Skeletal muscle cell (primary cell): ENCODE measurements around the gene STARD3.

Source experiments
- DNase-seq: peaks from one replicate; pipeline ENCODE4 v3.0.0-alpha.2; 2010; ENCODE audit warnings: low read depth
- H3K4me3 ChIP-seq: 2 replicates; pipeline ENCODE4 v1.5.1; 2011; ENCODE audit warnings: low read depth, mild to moderate bottlenecking, control low read depth, low read length, moderate library complexity

Gene STARD3

DNA sequence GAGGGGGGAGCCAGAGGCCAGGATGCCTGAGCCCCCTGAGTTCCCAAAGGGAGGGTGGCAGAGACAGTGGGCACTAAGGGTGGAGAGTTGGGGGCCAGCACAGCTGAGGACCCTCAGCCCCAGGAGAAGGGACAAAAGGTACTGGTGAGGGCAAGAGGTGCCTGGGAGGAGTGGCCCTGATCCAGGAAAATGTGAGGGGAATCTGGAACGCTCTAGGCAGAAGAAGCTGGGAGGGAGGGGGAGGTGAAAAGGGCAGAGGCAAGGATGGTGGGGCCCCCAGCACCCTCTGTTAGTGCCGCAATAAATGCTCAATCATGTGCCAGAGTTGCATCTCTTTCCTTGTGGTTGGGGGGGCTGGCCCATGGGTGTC, 29.3 kb downstream of the STARD3 start:
- H3K4me3 ChIP-seq = no peak overlapping the region
- no peak for DNase-seq

DNA sequence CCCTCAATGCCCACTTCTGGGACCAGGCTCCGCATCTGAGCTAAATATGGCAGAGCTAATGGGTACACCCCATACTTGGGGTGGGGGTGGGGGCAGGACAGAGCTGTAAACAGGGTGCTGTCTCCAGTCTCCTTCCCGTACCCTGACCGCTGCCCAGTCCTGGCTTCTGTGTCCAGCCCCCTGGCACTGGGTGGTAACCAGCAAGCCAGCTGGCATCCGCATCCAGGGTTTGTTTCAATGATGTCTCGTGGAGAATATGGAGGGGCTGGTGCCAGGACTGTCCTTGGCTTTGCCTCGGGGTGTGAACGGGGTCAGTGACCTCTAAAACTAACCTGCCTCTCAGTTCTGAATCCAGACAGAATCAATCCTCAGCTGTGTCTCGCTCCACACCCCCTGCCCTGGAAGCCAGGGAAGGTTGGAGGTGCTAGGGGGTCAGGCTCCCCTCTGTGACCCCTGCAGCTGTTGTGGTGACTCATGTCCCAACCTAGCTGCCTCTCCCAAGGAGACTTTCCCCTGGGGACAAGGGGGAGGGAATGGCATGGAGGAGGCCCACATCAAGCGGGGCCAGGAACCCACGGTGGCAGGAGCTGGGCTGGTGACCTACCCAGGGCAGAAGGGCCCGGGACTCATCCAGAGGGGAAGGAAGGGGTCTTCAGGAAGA, 29.8 kb downstream of the STARD3 start:
- DNase-seq = no peak
- no peak overlapping the region for H3K4me3 ChIP-seq

DNA sequence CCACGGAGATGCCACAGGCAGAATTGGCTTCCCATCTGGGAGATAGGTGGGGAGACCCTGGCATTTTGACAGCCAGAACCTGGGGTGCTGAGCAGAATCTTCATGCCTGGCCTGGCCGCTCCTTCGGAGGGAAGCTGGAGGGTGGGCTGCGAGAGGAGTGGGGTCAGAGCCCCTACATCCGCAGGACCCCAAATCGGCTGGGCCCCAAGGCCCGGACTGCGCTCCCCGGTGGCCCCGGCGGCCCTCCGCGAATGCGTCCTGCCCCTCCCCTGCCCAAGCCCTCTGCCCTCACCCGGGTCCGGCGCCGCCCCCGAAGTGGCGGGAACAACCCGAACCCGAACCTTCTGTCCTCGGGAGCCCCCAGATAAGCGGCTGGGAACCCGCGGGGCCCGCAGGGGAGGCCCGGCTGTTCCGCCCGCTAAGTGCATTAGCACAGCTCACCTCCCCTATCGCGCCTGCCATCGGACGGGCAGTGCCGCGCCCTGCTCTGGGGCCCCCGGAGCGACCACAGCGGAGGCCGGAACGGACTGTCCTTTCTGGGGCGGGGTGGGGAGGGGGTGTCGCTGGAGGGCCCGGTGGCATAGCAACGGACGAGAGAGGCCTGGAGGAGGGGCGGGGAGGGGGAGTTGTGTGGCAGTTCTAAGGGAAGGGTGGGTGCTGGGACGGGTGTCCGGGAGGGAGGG, 30.5 kb downstream of the STARD3 start:
- H3K4me3 ChIP-seq = no peak overlapping the region
- DNase-seq = no peak

DNA sequence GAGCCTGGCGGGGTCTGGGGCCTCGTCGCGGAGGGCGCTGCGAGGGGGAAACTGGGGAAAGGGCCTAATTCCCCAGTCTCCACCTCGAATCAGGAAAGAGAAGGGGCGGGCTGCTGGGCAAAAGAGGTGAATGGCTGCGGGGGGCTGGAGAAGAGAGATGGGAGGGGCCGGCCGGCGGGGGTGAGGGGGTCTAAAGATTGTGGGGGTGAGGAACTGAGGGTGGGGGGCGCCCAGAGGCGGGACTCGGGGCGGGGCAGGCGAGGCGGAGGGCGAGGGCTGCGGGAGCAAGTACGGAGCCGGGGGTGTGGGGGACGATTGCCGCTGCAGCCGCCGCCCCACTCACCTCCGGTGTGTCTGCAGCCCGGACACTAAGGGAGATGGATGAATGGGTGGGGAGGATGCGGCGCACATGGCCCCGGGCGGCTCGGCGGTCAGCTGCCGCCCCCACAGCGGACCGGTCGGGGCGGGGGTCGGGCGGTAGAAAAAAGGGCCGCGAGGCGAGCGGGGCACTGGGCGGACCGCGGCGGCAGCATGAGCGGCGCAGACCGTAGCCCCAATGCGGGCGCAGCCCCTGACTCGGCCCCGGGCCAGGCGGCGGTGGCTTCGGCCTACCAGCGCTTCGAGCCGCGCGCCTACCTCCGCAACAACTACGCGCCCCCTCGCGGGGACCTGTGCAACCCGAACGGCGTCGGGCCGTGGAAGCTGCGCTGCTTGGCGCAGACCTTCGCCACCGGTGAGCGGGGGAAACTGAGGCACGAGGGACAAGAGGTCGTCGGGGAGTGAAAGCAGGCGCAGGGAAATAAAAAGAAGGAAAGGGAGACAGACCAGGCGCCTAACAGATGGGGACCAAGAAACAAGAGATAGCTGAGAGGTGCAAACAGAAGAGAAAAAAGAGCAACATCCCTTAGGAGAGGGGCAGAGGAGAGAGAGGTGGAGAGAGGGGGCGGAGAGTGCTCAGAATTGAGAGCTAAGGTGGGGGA, 31.3 kb downstream of the STARD3 start, which contains the start of gene PNMT:
PNMT (plus strand) TSS at position 509 of the 980 bp plus-strand sequence; CDS start at position 532, 23 bp downstream.
- peak within 1 kb of the TSS; percentile 36 for H3K4me3 ChIP-seq
- DNase-seq = no peak

DNA sequence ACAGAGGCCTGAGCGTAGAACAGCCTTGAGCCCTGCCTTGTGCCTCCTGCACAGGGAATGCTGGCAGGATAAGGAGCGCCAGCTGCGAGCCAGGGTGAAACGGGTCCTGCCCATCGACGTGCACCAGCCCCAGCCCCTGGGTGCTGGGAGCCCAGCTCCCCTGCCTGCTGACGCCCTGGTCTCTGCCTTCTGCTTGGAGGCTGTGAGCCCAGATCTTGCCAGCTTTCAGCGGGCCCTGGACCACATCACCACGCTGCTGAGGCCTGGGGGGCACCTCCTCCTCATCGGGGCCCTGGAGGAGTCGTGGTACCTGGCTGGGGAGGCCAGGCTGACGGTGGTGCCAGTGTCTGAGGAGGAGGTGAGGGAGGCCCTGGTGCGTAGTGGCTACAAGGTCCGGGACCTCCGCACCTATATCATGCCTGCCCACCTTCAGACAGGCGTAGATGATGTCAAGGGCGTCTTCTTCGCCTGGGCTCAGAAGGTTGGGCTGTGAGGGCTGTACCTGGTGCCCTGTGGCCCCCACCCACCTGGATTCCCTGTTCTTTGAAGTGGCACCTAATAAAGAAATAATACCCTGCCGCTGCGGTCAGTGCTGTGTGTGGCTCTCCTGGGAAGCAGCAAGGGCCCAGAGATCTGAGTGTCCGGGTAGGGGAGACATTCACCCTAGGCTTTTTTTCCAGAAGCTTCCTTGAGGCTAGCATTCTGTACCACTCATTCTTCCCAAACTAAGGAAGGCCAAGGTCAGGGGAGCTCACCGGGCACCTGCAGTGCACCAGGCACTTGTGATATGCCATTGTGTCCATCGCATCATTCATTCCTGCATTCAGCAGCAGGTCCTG, 33.2 kb downstream of the STARD3 start:
- no peak for DNase-seq
- no peak overlapping the region for H3K4me3 ChIP-seq

DNA sequence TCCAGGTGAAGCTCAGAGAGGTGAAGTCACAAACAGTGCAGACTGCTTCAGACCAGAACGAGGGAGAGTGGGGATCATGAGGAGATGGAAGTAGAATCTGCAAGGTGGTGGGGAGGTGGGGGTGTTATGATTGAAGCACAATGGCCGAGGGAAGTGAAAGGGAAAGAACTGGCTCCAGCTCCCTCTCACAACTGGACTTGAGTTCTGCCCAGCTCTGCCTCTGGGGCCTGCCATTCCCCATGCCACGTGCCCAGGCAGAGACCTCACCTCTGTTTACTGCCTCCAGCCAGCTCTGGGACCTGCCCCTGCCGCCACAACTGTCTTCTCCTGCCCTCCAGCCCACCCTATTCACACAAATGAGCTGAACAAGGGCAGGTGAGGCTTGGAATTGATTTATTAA, 33.8 kb downstream of the STARD3 start:
- no peak for DNase-seq
- no peak overlapping the region for H3K4me3 ChIP-seq

DNA sequence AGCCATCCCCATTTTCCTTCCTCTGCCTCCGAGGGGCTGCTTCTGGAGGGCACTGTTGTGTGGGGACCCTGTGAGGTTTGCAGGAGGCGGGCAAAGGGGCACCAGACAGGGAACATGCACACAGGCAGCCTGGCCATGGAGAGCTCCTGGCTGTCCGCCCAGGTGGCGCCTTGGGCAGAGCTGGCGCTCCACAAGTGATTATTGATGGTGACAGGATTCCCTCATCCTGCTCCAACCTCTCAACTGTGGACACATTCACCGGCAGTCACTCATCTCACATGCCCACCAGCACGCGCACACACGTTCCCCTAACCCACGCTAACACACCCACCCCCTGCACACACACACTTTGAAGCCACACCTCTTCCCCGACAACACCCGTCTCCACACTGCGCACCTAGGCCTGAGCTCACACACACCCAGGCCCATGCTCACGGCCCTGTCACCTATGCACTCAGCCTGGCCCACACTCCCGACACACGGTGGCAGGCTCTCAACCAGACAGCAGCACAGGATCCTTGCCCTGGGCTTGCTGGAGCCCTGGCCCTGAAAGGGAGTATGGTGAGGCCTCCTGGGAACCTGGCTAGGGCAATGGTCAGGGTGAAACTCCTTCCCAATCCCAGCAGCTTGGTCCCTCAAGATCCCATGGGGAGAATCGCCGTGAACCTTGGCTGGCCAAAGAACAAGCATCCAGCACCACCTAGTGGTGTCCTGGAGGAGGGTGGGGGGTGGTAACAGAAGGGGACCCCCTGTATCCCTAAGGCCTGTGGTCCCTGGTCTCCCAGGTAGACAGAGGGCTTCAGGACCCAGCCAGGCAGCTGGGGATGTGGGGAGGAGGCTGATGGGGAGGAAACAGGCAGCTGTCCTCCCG, 34.9 kb downstream of the STARD3 start:
- no peak overlapping the region for H3K4me3 ChIP-seq
- no peak for DNase-seq

DNA sequence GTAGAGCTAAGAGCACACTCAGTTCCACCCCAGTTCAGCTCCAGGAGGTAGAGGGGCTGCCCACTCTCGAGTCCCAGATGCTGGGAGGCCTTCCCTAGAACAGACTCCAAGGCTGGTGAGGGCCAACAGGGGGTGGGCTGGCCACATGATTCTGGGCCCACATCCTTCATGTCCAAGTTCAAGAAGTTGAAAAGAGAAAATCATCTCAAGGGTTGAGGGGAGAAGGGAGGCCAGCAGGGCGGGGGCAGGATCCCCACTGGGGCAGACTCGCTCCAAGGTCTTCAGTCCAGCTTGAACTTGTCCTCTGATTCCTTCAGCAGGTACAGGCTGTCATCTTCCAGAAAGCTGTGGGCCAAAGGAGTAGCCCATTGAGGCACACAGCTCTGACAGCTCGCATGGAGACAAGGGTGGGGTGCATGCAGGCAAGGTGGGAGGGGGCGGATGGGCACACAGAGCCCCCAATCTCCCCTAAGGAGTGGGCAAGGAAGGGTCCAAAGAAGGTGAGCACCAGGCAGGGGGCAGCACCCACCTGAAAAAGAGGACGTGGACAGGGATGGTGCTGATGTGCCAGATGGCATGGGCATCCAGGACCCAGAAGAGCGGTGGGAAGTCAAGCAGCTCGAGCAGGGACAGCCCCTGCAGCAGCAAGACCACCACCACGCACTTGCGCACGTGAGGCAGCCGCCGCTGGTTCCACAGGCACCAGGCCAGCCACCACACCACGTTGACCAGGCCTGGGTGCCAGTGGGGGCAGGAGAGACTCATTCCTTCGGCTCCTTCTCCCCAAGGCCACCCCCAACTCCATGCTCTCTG, 35.8 kb downstream of the STARD3 start:
- no peak overlapping the region for H3K4me3 ChIP-seq
- DNase-seq = no peak

DNA sequence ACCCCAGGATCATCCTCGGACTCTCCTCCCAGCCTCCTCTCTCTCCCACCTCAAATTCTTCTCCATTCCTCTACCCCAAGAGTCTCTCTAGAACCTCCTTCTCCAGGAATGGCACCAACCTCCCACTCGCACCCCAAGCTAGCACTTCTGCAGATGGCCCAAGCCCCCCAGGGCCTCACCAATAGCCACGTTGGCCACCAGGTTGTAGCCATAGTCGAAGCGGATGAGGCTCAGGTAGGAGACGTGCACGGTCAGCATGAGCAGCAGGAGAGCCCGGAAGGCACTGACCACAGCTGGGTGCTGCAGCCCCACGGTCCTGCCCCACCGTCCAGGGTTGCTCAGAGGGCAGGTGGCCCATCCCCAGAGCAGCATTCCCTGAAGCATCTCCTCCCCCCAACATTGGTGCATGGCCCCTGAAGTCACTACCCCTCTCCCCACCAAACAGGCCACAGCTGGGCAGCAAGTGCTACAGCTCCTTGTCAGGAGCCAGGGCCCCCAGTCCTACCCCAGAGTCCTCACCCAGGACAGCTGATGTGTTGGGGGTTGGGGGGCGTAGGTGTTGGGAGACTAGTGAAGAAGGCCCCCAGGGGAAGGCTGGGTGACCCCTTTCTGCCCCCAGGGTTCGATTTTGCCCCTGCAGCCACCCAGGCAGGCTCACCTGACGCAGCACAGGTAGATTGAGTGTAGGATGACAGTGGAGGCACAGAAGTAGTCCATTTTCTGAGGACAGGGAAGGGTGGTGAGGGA, 36.6 kb downstream of the STARD3 start:
- no peak for DNase-seq
- H3K4me3 ChIP-seq = no peak overlapping the region

DNA sequence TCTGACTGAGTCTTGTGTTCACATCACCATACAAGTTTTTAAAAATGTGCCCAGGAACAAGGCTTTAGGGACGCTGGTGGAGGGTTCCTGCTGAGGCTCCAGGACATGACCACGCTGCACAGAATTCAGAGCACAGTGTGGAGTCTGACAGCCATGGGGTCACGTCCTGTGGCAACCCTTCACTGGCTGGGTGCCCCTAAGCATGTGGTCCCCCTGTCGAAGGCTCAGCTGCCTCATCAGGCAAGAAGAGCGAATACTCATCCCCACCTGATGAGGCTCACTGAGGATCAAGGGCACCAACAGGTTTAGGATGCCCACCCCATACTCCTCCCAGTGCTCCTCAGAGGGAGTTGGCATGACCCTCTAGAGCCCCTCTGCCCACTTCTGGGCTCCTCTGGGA, 37.2 kb downstream of the STARD3 start:
- no peak overlapping the region for H3K4me3 ChIP-seq
- no peak for DNase-seq

DNA sequence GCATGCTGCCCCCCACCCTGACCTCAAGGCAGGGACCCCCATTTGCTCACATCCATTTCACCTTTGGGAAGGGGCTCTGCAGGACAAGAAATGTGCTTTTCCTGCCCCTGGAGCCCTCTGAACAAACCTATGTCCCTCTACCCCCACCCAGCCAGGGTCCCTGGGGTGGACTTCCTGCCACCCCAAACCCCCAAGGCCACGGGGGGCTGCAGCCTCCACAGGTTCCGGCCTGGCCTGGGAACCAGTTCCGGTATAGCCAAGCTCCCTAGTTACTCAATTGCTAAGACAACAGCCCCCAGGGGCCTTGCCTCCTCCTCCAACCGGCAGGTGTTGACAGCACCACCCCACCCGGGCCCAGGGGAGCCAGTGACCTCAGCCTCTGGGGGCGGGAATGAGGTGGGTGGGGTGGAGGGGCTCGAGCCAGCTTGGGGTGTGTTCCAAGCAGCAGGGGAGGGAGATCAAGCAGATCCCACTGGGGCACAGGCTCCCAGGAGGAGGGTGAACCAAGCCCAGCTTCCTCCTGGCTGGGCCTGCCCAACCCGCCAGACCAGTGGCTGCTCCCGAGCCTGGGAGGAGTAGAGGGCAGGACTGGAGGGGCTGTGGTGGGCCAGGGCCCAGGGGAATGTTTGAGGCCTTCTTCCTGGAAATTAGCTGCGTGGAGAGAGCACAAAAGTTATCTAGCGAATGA, 37.9 kb downstream of the STARD3 start:
- H3K4me3 ChIP-seq = no peak overlapping the region
- DNase-seq = no peak

DNA sequence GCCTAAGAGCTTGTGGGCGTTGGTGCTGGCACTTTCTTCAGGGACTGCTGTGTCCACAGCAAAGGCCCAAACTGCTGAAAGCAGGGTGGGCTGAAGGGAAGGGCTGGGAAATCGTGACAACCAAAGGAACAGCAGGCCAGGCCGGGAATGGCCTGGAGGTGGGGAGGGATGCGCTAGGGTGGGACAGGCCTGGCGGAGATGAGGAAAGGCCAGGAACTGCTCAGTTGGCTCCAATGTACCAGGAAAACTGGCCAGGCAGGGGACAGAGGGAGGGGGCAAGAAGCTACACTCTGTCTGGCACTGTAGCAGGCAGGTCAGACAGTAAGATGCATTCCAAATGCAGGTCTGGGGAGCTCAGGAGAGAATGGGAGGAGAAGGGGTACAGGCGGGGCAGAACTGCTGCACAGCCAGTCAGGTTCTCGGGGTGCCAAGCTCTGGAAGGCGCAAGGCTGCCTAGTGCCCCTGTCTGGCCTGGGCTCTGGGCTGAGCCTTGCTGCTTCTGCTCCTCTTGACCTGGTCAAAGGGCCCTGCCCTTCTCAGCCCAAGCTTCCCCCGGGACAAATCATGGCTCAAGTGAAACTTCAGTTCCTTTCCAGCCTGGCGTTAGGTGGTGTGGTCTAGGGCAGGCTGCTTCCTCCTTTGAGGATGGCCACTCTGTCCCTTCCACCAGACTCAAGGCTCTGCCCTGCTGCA, 38.6 kb downstream of the STARD3 start:
- H3K4me3 ChIP-seq = no peak overlapping the region
- no peak for DNase-seq

DNA sequence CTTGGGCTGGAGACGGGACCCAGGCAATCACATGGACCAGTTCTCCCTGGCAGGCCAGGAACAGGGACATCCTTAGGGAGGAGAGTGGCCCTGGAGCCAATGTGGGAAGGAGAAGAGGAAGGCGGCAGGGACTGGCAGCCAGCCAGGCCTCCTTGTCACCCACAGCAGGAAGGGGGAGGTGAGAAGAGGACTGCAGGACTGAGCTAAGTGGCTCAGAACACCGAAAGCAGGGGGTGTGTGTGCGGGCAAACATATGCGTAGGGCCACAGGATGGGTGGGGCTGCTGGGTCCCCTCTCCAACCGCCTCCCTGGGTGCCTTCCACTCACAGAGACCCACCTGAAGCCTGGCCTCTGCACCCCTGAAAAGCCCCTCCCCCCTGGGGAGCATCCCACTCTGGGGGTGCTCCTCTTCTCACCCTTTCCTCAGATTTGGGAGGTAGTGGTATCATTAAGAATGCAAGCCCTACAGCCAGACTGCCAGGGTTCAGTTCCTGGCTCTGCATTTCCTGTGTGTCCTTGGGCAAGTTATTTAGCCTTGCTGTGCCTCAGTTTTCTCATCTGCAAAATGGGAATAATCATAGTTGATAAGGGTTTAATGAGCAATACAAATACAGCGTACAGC, 39.4 kb downstream of the STARD3 start:
- DNase-seq = no peak
- no peak overlapping the region for H3K4me3 ChIP-seq

DNA sequence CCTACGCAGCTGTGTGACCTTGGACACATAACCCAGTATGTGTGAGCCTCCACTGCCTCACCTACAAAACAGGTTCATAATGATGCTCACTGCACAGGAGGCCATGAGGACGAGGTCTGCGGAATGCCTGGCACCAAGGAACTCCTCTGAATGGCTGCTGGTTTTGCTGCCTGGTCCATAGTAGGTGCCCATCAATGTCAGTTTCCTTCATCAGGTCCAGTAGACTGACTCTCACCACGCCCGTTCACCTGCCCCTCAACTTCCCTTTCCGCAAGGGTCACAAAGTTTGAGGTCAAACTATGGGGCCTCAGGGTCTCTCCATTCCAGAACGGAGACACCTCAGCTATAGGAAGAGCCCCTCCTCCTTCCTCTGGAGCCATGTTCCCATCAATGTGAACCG, 40.1 kb downstream of the STARD3 start:
- H3K4me3 ChIP-seq = no peak overlapping the region
- DNase-seq = no peak

DNA sequence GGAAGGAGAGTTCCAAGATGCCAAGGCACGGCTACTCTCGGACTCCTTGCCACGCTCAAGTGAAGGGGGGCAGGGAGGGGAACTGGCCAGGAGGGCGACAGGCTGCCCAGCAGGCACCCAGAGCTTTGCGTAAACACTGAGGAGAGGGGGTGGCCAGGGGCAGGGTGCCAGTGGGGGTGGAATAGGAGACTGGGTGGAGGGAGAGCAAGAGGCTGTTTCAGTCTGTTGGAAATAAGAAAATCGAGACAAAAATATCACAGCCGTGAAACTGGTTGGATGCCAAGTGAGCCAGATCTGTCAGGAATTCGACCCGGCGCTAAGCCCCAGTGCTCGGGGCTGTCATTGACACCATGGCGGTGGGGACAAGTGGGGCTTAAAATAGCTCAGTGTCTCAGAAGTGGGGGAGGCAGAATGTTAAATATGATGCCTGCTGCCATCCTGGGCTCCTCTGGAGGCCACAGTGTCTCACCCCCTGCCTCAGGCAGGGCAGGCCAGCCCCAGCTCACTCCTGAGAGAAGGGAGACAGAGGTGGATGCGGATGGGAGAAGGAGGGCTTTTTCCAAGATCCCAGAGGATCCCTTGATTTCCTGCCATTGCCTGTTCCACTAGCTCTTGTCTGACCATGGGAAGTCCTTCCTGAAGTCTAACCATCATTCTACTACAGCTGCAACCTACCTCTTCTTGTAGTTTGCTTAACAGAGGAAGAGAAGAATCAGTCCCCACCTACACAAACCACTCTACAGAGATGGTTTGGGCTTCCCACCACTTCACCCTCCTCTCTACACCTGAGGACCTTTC, 40.8 kb downstream of the STARD3 start:
- DNase-seq = no peak

More for the DNA sequence above, 40.8 kb downstream of the STARD3 start:
- H3K4me3 ChIP-seq = no peak overlapping the region
